ENCODE measurements around the gene HCFC1.

GRCh38 chrX:153995504-153995903 is 23.9 kb upstream of the HCFC1 start:
- no peak for TF ChIP-seq BHLHE40 (IDR thresholded peaks at IDR 0.05; ENCODE audit: borderline replicate concordance)
- no peak for TF ChIP-seq ELF4 (IDR thresholded peaks at IDR 0.05)
- TF ChIP-seq FOXA1 (IDR thresholded peaks at IDR 0.05): no peak
- TF ChIP-seq SUZ12 (IDR thresholded peaks at IDR 0.05): no peak
- no peak for TF ChIP-seq ARNT (IDR thresholded peaks at IDR 0.05)
- TF ChIP-seq SP1 (IDR thresholded peaks at IDR 0.05): no peak
- TF ChIP-seq ZNF384 (IDR thresholded peaks at IDR 0.05): no peak
- TF ChIP-seq PKNOX1 (IDR thresholded peaks at IDR 0.05): no peak
- no peak for TF ChIP-seq FOXM1 (IDR thresholded peaks at IDR 0.05; ENCODE audit: borderline replicate concordance)
- no peak for TF ChIP-seq TARDBP (IDR thresholded peaks at IDR 0.05)
- TF ChIP-seq LEF1 (IDR thresholded peaks at IDR 0.05; ENCODE audit: borderline replicate concordance): no peak
- TF ChIP-seq L3MBTL2 (conservative IDR thresholded peaks at IDR 0.05): no peak
